ACC112 (cell line): Measurements from ENCODE around the gene NPFF.
"Not testable (repeated sequence)": the region's sequence is repeated elsewhere in the genome, so short reads cannot be mapped to it uniquely, and the experiment has no call there.

ENCODE experiments used
- H2AFZ ChIP-seq: fragments of 200-600 bp; sonication (generic); one replicate; pipeline ENCODE4 v1.6.0; 2017; ENCODE audit warnings: antibody characterized with exemption, low read length; ENCODE audit not compliant: unreplicated experiment
- H3K27ac ChIP-seq: fragments of 200-600 bp; sonication (generic); 2 replicates; pipeline ENCODE4 v1.5.1; 2014; ENCODE audit warnings: low read depth, mild to moderate bottlenecking, antibody characterized with exemption, low read length, moderate library complexity
- H3K27me3 ChIP-seq: fragments of 200-600 bp; sonication (generic); 2 replicates; pipeline ENCODE4 v1.6.1; 2014; ENCODE audit warnings: mild to moderate bottlenecking, antibody characterized with exemption, low read length, moderate library complexity, mixed read lengths; ENCODE audit not compliant: insufficient read depth
- H3K36me3 ChIP-seq: fragments of 200-600 bp; sonication (generic); 2 replicates; pipeline ENCODE4 v1.6.1; 2016; ENCODE audit warnings: mild to moderate bottlenecking, antibody characterized with exemption, low read length, moderate library complexity, mixed read lengths; ENCODE audit not compliant: insufficient read depth
- H3K4me1 ChIP-seq: fragments of 200-600 bp; sonication (generic); one replicate; pipeline ENCODE4 v1.6.1; 2016; ENCODE audit warnings: low read length, mixed read lengths; ENCODE audit not compliant: insufficient read depth, unreplicated experiment, control insufficient read depth
- H3K4me3 ChIP-seq: fragments of 200-600 bp; sonication (generic); 2 replicates; pipeline ENCODE4 v1.5.1; 2014; ENCODE audit warnings: mild to moderate bottlenecking, low read depth, low read length
- H3K79me2 ChIP-seq: fragments of 200-600 bp; sonication (generic); one replicate; pipeline ENCODE4 v1.6.0; 2016; ENCODE audit warnings: low read length; ENCODE audit not compliant: control insufficient read depth, unreplicated experiment, insufficient read depth

The NPFF gene, protein sequence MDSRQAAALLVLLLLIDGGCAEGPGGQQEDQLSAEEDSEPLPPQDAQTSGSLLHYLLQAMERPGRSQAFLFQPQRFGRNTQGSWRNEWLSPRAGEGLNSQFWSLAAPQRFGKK

DNA sequence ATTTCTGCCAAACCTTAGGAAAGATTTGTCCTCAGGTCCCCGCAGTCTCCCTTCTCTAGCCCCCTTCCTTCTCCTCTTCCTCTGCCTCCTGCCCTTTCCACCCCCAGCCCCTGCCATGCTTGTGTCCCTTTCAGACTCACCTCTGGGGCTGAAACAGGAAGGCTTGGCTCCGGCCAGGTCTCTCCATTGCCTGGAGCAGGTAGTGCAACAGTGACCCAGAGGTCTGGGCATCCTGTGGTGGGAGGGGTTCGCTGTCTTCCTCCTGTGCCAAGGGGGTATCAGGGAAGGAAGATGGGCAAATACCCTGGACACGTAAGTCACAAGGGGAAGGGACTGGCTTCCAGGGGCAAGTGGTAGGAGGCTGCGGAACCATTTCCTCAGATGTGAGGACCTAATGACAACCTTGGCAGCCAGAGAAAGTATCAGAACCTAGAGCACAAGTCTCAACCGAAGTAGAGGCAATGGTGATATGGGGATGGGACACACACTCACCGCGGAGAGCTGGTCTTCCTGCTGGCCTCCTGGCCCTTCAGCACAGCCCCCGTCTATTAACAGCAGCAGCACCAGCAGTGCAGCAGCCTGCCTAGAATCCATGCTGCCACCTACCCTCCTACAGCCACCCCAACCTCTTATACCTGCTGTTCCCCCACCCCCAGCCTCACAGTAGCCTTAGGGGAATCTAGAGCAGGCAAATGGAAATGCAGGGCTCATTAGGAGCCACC lies at the start of gene NPFF:
TSS of gene NPFF (minus strand) at position 604 of the 722 bp plus-strand sequence. CDS start at position 594, 10 bp downstream.
- Histone ChIP-seq H3K79me2 (peaks cover 12% of the 10 kb centered on the region), H3K27ac (0 out of 2 replicates have a peak within 1 kb of the TSS, but pooled peaks have one; percentile 74), H2AFZ (no peak within 1 kb of the TSS), H3K27me3 (no peaks in the 10 kb centered on the region), H3K4me3 (no peak within 1 kb of the TSS), H3K36me3 (peaks cover 5% of the 10 kb centered on the region; the same call in 1 of the 2 replicates), H3K4me1 (peaks cover 34% of the 10 kb centered on the region)

DNA sequence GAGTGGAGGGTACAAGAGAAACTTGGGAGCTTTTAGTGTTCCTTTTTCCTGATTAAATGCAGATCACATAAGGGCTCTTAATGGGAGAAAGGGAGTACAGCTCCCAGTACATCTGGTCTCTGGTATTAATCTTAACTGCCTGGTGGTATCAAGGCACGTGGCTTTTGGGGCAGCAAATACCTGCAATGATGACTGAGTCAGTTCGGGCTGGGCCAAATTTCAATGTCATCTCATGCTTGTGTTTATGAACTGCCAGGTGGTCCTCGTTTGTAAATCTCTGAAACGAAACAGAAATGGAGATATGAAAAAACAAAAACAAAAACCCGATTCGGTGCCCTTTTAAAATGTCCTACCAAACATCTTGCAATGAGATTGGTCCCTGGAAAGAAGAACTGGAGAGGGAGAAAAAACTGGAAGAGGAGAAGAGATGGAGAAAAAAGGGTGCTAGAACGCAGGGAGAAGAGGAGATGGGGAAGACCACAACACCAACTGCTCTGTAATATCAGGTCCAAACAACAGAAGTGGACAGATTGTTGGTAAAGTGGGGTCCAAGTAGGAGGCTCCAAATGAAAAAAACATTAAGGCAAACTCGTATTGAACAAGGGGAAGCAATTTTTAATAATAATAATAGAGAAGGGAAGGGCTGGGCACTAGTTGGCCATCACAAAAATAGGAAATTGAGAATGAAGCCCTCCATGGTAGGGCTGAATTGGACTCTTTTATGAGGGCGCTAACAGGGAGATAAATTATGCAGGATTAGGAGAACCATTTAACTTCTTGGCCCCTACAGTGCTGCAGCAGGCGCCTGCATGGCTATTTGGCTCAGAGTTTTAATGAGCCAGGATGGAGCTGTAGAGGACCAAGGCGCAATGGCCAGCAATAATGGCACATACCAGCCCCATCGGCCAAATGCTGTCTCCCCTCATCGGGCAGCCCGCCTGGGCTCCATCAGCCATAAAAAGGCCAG lies 45.4 kb upstream of the NPFF start:
- no peaks in the 10 kb centered on the region for H3K79me2 ChIP-seq
- H3K4me1 ChIP-seq, result peaks cover 2% of the 10 kb centered on the region
- H3K27ac ChIP-seq, result no peak overlapping the region
- H3K27me3 ChIP-seq, result no peaks in the 10 kb centered on the region
- H2AFZ ChIP-seq, result no peak overlapping the region
- H3K4me3 ChIP-seq, result no peak overlapping the region
- peaks cover 15% of the 10 kb centered on the region for H3K36me3 ChIP-seq

DNA sequence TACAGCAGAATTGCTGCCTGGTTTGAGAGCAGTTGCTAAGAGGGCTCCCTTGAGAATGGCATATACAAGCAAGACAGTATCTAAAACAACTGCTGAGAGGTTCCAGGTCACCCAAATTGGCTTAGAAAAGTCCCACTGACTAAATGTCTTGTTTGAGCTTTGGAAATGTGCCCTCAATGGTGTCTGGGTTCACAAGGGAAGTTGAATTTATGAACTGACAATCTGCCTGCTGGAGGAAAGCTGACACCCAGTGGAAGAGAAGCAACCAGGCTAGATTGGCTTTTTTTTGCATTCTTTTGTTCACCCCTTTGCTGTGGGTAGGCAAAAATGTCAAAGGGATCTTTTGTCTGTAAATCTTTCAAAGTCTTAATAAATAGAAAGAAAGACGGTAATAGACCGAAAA lies 44.6 kb upstream of the NPFF start:
- Histone ChIP-seq H3K36me3 (peaks cover 16% of the 10 kb centered on the region), H3K4me3 (no peak overlapping the region), H3K27ac (no peak overlapping the region), H3K4me1 (no peaks in the 10 kb centered on the region), H3K79me2 (no peaks in the 10 kb centered on the region), H2AFZ (no peak overlapping the region), H3K27me3 (no peaks in the 10 kb centered on the region)

DNA sequence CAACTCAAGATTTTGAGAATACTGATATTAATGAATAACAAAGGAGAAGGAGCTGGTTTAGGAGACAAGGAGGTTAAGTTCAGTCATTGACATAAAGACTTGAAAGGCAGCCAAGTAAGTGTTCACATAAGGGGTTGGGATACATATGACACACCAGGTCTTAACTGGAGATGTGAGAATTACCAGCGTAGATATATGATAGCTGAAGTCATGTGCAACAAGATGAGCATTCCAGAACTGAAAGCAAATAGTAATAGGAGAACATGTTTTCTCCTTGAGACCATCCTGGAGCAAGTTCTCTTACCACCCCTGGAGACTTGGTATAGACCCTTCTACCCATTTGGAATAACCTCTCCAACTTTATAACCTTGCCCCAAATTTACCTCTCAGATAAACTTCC lies 43.3 kb upstream of the NPFF start:
- H3K27me3 ChIP-seq, result no peaks in the 10 kb centered on the region
- no peak overlapping the region for H3K27ac ChIP-seq
- H3K4me1 ChIP-seq, result no peaks in the 10 kb centered on the region
- H3K79me2 ChIP-seq, result no peaks in the 10 kb centered on the region
- no peak overlapping the region for H3K4me3 ChIP-seq
- peaks cover 16% of the 10 kb centered on the region for H3K36me3 ChIP-seq
- H2AFZ ChIP-seq, result no peak overlapping the region

DNA sequence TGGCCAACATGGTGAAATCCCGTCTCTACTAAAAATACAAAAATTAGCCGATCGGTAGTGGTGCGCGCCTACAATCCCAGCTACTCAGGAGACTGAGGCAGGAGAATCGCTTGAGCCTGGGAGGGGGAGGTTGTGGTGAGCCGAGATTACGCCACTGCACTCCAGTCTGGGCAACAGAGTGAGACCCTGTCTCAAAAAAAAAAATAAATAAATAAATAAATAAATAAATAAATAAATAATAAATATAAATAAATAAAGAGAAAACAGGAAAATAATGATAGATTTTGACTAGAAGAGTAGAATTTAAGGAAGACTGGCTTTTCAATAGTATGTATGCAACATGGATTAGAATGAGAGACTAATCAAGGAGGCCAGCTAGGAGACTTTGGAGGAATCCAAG lies 42.8 kb upstream of the NPFF start:
- H3K79me2 ChIP-seq, H3K4me1 ChIP-seq, H3K4me3 ChIP-seq, H2AFZ ChIP-seq, H3K27me3 ChIP-seq, H3K27ac ChIP-seq: not testable (repeated sequence)
- H3K36me3 ChIP-seq, result peaks cover 16% of the 10 kb centered on the region

DNA sequence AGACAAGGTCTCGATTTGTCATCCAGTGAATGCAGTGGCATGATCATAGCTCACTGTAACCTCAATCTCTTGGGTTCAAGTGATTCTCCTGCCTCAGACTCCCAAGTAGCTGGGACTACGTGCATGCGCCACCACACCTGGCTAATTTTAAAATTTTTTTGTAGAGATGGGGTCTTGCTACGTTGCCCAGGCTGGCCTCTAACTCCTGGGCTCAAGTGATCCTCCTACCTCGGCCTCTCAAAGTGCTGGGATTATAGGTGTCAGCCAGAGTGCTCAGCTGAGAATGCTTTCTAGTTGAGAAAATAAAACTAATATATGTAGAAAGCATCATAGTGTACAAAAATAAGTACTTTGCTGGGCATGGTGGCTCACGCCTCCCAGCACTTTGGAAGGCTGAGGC lies 41.1 kb upstream of the NPFF start:
- Histone ChIP-seq H3K4me1 (peaks cover 11% of the 10 kb centered on the region), H3K36me3 (peaks cover 16% of the 10 kb centered on the region)
- H3K79me2 ChIP-seq, H3K27me3 ChIP-seq, H2AFZ ChIP-seq, H3K27ac ChIP-seq, H3K4me3 ChIP-seq: not testable (repeated sequence)

DNA sequence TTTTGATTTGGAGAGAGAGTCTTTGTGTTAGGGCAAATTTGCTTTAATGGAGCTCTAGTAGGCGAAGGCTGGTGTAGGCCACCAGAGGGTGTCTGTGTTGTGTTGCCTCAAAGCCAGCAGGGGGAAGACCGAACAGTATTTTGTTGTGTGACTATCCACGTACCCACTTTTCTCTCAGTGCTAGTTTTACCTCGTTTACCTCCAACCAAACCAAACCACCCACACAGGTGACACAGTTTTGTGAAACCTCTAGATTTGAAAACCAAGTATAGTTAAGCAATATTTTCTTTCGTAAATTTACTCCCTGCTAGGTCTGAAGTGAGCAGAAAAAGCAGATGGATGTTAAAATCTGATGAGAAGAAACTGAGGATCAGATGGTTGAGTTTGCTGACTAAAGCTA lies 36.3 kb upstream of the NPFF start:
- H3K27ac ChIP-seq, result peak overlapping the region; percentile 50
- peaks cover 11% of the 10 kb centered on the region for H3K4me1 ChIP-seq
- H3K4me3 ChIP-seq, result no peak overlapping the region
- no peaks in the 10 kb centered on the region for H3K27me3 ChIP-seq
- H3K36me3 ChIP-seq, result peaks cover 24% of the 10 kb centered on the region
- no peaks in the 10 kb centered on the region for H3K79me2 ChIP-seq
- peak overlapping the region; percentile 82 for H2AFZ ChIP-seq

DNA sequence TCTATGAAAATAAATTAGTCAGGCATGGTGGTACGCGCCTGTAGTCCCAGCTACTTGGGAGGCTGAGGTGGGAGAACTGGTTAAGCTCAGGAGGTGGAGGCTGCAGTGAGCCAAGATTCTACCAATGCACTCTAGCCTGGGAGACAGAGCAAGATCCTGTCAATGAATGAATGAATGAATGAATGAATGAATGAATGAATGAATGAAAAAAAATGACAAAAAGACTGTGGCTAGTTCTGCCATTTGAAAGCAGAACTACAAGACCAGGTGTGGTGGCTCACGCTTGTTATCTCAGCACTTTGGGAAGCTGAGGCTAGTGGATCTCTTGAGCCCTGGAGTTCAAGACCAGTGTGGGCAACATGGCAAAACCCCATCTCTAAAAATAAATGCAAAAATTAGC lies 32.2 kb upstream of the NPFF start:
- no peaks in the 10 kb centered on the region for H3K79me2 ChIP-seq
- peaks cover 6% of the 10 kb centered on the region for H3K4me1 ChIP-seq
- no peak overlapping the region for H3K27ac ChIP-seq
- H3K36me3 ChIP-seq, result peaks cover 21% of the 10 kb centered on the region
- no peaks in the 10 kb centered on the region for H3K27me3 ChIP-seq
- no peak overlapping the region for H2AFZ ChIP-seq
- no peak overlapping the region for H3K4me3 ChIP-seq

DNA sequence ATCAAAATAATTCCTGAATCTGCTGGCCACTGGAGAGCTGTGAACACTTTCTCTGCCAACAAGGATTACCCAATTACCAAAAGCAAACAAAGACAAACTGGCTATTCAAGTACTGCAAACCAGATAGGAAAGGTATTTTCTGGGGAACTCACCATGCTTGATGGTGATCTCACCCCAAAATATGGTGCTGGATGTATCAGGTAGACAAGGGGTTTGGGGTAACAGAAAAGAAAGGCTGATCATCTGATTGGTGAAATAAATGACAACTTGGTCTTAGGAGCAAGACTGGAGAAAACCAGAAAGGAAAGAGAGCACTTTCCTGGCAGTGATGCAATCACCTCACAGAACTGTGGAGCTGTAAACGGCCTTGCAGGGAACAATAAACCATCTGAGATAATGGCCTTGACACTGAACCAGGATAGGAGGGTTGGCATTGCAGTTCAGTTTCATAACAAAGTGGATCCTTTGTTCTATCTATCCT lies 31.0 kb upstream of the NPFF start:
- no peaks in the 10 kb centered on the region for H3K4me1 ChIP-seq

DNA sequence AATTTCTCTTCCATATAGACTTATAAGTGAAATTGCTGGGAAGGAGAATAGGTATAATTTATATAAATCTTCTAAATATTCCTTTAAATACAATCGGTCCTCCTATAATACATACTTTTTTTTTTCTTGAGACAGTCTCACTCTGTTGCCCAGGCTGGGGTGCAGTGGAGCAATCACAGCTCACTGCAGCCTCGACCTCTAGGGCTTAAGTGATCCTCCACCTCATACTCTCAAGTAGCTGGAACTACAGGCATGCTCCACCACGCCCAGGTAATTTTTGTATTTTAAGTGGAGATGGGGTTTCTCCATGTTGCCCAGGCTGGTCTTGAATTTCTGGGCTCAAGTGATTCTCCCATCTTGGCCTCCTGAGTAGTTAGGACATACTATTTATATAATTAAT lies 29.7 kb upstream of the NPFF start:
- Histone ChIP-seq H3K79me2 (no peaks in the 10 kb centered on the region), H3K27me3 (no peaks in the 10 kb centered on the region), H3K27ac (no peak overlapping the region), H2AFZ (no peak overlapping the region), H3K36me3 (peaks cover 34% of the 10 kb centered on the region; the same call in 1 of the 2 replicates), H3K4me3 (no peak overlapping the region), H3K4me1 (no peaks in the 10 kb centered on the region)

More for the DNA sequence above, 31.0 kb upstream of the NPFF start:
- Histone ChIP-seq H3K4me3 (no peak overlapping the region), H3K36me3 (peaks cover 29% of the 10 kb centered on the region), H3K27me3 (no peaks in the 10 kb centered on the region), H3K79me2 (no peaks in the 10 kb centered on the region), H3K27ac (peak overlapping the region; percentile 41), H2AFZ (no peak overlapping the region)
